C4-2B (cell line): ENCODE data around the gene SPATA3.

Experiments used
- H3K27ac ChIP-seq: fragments of 450-650 bp; 2 replicates; pipeline ENCODE4 v1.5.1; 2017
- CTCF ChIP-seq: fragments of 450-650 bp; conservative IDR thresholded peaks from 2 replicates; pipeline ENCODE4 v1.5.1; 2017; ENCODE audit warnings: mild to moderate bottlenecking
- ZFX ChIP-seq: fragments of 450-650 bp; IDR thresholded peaks from 2 replicates; pipeline ENCODE4 v1.6.1; 2017

SPATA3 gene

GRCh38 chr2:230982528-230982927 is 13.4 kb upstream of the SPATA3 start:
- H3K27ac ChIP-seq: no peak overlapping the region
- TF ChIP-seq ZFX: no peak
- TF ChIP-seq CTCF: no peak

- TF ChIP-seq ZFX (no peak), CTCF (no peak)
- no peak overlapping the region for H3K27ac ChIP-seq
These were observed 12.4 kb upstream of the SPATA3 start for GRCh38 chr2:230983566-230983965.

GRCh38 chr2:230984393-230985220 is 11.3 kb upstream of the SPATA3 start:
- no peak overlapping the region for H3K27ac ChIP-seq
- TF ChIP-seq CTCF: no peak
- no peak for TF ChIP-seq ZFX

GRCh38 chr2:230985519-230986231 is 10.2 kb upstream of the SPATA3 start:
- no peak overlapping the region for H3K27ac ChIP-seq
- no peak for TF ChIP-seq CTCF
- TF ChIP-seq ZFX: no peak

GRCh38 chr2:230986520-230987136 is 9.3 kb upstream of the SPATA3 start:
- TF ChIP-seq CTCF: no peak
- TF ChIP-seq ZFX: no peak
- H3K27ac ChIP-seq: peak overlapping the region; percentile 40

GRCh38 chr2:230987137-230988020 is 8.5 kb upstream of the SPATA3 start:
- peak overlapping the region; percentile 40 for H3K27ac ChIP-seq
- no peak for TF ChIP-seq ZFX
- TF ChIP-seq CTCF: peak; percentile 92
